Osteoblast (primary cell): Measurements from ENCODE around the gene PHLDA2. TPM values are rescaled to one million over a fixed set of nuclear protein-coding genes. Genes with fewer than 3 reads are reported as not detected.

Experiments used
- DNase-seq: peaks from one replicate; pipeline ENCODE4 v3.0.0; 2011; ENCODE audit warnings: low spot score, mixed read lengths; ENCODE audit not compliant: insufficient read length; ENCODE audit errors: missing footprints
- H2AFZ ChIP-seq: 2 replicates; pipeline ENCODE4 v1.6.0; 2011; ENCODE audit warnings: mild to moderate bottlenecking, low read length
- H3K27ac ChIP-seq: 2 replicates; pipeline ENCODE4 v1.5.1; 2011; ENCODE audit warnings: mild to moderate bottlenecking, low read depth, low read length, moderate library complexity
- H3K27me3 ChIP-seq: 2 replicates; pipeline ENCODE4 v1.6.0; 2012; ENCODE audit warnings: mild to moderate bottlenecking, control low read depth, inconsistent platforms, low read length, moderate library complexity; ENCODE audit not compliant: insufficient read depth
- H3K36me3 ChIP-seq: 2 replicates; pipeline ENCODE4 v1.5.1; 2011; ENCODE audit warnings: mild to moderate bottlenecking, low read length, control low read depth, moderate library complexity; ENCODE audit not compliant: insufficient read depth
- H3K4me1 ChIP-seq: 2 replicates; pipeline ENCODE4 v1.5.1; 2011; ENCODE audit warnings: mild to moderate bottlenecking, low read length, control low read depth, moderate library complexity; ENCODE audit not compliant: insufficient read depth
- H3K4me2 ChIP-seq: 2 replicates; pipeline ENCODE4 v1.6.0; 2011; ENCODE audit warnings: mild to moderate bottlenecking, low read length; ENCODE audit not compliant: insufficient read depth
- H3K4me3 ChIP-seq: fragments of 200-600 bp; sonication (generic); 3 replicates; pipeline ENCODE4 v1.5.1; 2012; ENCODE audit warnings: mild to moderate bottlenecking, low read length, inconsistent platforms; ENCODE audit not compliant: insufficient read depth
- H3K79me2 ChIP-seq: 2 replicates; pipeline ENCODE4 v1.6.0; 2012; ENCODE audit warnings: mild to moderate bottlenecking, low read length, control low read depth, inconsistent platforms; ENCODE audit not compliant: insufficient read depth
- H3K9me3 ChIP-seq: 2 replicates; pipeline ENCODE4 v1.5.1; 2011; ENCODE audit warnings: low read depth, low read length, control low read depth
- H4K20me1 ChIP-seq: 2 replicates; pipeline ENCODE4 v1.6.0; 2012; ENCODE audit warnings: mild to moderate bottlenecking, low read length, control low read depth; ENCODE audit not compliant: insufficient read depth
- CTCF ChIP-seq: IDR thresholded peaks from 2 replicates; pipeline ENCODE4 v1.5.1; 2011; ENCODE audit warnings: mild to moderate bottlenecking, low read depth, low read length, moderate library complexity; ENCODE audit errors: extremely low read depth
- total RNA-seq: library from RNA; depleted of rRNA; stranded (reverse); fragments of >200 nt; gene quantifications from 2 replicates; pipeline ENCODE4 v1.2.3, GENCODE V29; 2012

The PHLDA2 gene
- total RNA-seq, 1 donor = 2.5 TPM

GRCh38 chr11:2887515-2888195 lies 41.6 kb downstream of the PHLDA2 start:
- Histone ChIP-seq H3K4me3 (no peak overlapping the region), H3K27ac (no peak overlapping the region), H4K20me1 (no peaks in the 10 kb centered on the region), H3K27me3 (peaks cover 34% of the 10 kb centered on the region), H3K4me2 (no peak overlapping the region), H2AFZ (no peak overlapping the region), H3K4me1 (peaks cover 11% of the 10 kb centered on the region), H3K9me3 (no peaks in the 10 kb centered on the region), H3K36me3 (no peaks in the 10 kb centered on the region), H3K79me2 (no peaks in the 10 kb centered on the region)
- TF ChIP-seq CTCF = no peak
- no peak for DNase-seq

DNA sequence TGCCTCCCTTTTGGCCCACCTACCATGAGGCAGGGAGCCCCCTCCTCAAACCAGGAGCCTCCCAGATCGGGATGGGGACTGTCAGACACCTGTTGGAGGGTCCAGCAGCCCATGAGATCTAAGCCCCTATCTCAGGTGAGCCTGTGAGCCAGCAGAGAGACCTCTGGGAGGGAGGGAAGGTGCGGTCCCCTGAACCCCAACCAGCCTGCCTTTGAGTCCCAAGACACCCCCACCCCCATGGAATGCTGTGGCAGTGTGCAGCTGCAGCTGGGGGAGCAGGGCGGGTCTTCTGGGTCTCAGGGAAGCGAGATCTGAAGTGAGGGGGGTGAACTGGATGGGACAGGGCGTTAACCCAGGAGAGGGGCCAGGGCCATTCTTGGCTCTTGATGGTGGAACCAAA lies 42.3 kb downstream of the PHLDA2 start:
- Histone ChIP-seq H3K79me2 (no peaks in the 10 kb centered on the region), H3K4me3 (no peak overlapping the region), H3K9me3 (no peaks in the 10 kb centered on the region), H3K4me1 (peaks cover 7% of the 10 kb centered on the region), H3K27ac (no peak overlapping the region), H3K27me3 (peaks cover 41% of the 10 kb centered on the region), H2AFZ (no peak overlapping the region), H4K20me1 (no peaks in the 10 kb centered on the region), H3K4me2 (no peak overlapping the region), H3K36me3 (no peaks in the 10 kb centered on the region)
- no peak for TF ChIP-seq CTCF
- no peak for DNase-seq

GRCh38 chr11:2886191-2886894 lies 42.9 kb downstream of the PHLDA2 start:
- no peaks in the 10 kb centered on the region for H3K9me3 ChIP-seq
- no peak for TF ChIP-seq CTCF
- no peaks in the 10 kb centered on the region for H3K36me3 ChIP-seq
- peaks cover 4% of the 10 kb centered on the region for H3K4me1 ChIP-seq
- H4K20me1 ChIP-seq = no peaks in the 10 kb centered on the region
- no peak overlapping the region for H3K27ac ChIP-seq
- H3K4me2 ChIP-seq = peak overlapping the region; percentile 36
- peak; percentile 96 for DNase-seq
- no peak overlapping the region for H2AFZ ChIP-seq
- peak overlapping the region; percentile 35 for H3K4me3 ChIP-seq
- H3K27me3 ChIP-seq = peaks cover 47% of the 10 kb centered on the region
- H3K79me2 ChIP-seq = no peaks in the 10 kb centered on the region

DNA sequence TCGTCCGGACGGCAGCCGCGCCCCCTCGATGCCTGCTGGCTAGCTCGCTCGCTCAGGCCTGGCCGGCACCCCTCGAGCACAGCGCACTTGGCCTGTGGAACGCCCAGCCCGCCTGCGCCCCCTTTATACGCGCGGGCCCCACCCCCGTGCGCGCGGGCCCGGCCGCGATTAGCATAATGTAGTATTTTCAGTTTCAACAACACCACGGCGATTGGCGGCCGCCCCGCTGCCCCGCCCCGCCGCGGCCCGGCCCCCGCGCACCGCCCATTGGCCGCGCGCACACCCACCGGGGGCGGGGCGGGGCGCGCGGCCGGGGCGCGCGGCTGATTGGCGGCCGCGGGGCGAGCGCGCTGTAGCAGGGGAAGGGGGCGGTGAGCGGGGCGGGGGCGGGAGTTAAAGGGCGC lies 43.5 kb downstream of the PHLDA2 start, which contains the start of gene CDKN1C:
Gene CDKN1C, minus strand, starts transcription at position 98 of the 404 bp plus-strand sequence. CDS start 319 bp downstream, outside the sequence.
- TF ChIP-seq CTCF = no peak

More for the DNA sequence above, 43.5 kb downstream of the PHLDA2 start, which contains the start of gene CDKN1C:
- peak within 1 kb of the TSS; percentile 81 for H3K4me2 ChIP-seq
- H3K4me3 ChIP-seq = peak within 1 kb of the TSS; percentile 70
- no peak within 1 kb of the TSS for H3K27ac ChIP-seq
- H3K36me3 ChIP-seq = no peaks in the 10 kb centered on the region
- peaks cover 4% of the 10 kb centered on the region for H3K4me1 ChIP-seq
- peak within 1 kb of the TSS; percentile 65 for H2AFZ ChIP-seq
- no peaks in the 10 kb centered on the region for H4K20me1 ChIP-seq
- H3K9me3 ChIP-seq = no peaks in the 10 kb centered on the region
- H3K79me2 ChIP-seq = no peaks in the 10 kb centered on the region
- peak; percentile 100 for DNase-seq
- H3K27me3 ChIP-seq = peaks cover 51% of the 10 kb centered on the region
